Adrenal gland (tissue), 12 donors: ENCODE results near the gene MBIP. TPM values are rescaled to one million over a fixed set of nuclear protein-coding genes. Genes with fewer than 3 reads are reported as not detected.

ENCODE experiments used
- DNase-seq, 7 donors: peaks; one replicate each; pipeline ENCODE4 v3.0.0-alpha.2; 2019 to 2020
- H3K27ac ChIP-seq, 5 donors: fragments of 200-600 bp; sonication (generic) in 4 of 5; 1 replicate in 3 of 5; 2 replicates in 2 of 5; pipeline versions ENCODE4 v1.5.1 to v1.8.0; 2016 to 2020; ENCODE audit warnings: mild to moderate bottlenecking in 1 of 5
- H3K27me3 ChIP-seq: fragments of 200-600 bp; 2 replicates; pipeline ENCODE4 v1.8.0; 2021
- H3K36me3 ChIP-seq, 2 donors: fragments of 200-600 bp; replicated peaks in 1 of 2; 1 replicate in 1 of 2; 2 replicates in 1 of 2; pipeline versions ENCODE4 v1.5.1 to v1.8.0; 2018 to 2022
- H3K4me1 ChIP-seq, 2 donors: fragments of 200-600 bp; replicated peaks in 1 of 2; 1 replicate in 1 of 2; 2 replicates in 1 of 2; pipeline versions ENCODE4 v1.5.1 to v1.8.0; 2018 to 2021
- H3K4me3 ChIP-seq, 4 donors: fragments of 200-600 bp; sonication (generic) in 3 of 4; one replicate each; pipeline ENCODE4 v1.5.1; 2016 to 2018
- H3K9me3 ChIP-seq, 3 donors: fragments of 200-600 bp; sonication (generic) in 1 of 3; replicated peaks in 1 of 3; 1 replicate in 2 of 3; 2 replicates in 1 of 3; pipeline versions ENCODE4 v1.5.1 to v1.8.0; 2016 to 2021
- POLR2A ChIP-seq, 2 donors: fragments of 450-650 bp; IDR thresholded peaks; one replicate each; pipeline ENCODE4 v1.6.1; 2017; ENCODE audit warnings: antibody characterized with exemption in 2 of 2, mild to moderate bottlenecking in 2 of 2, moderate library complexity in 1 of 2
- WGBS, 4 donors: extraction: QIAGEN DNeasy Blood & Tissue Kit in 2 of 4; methylation state at CpG; one replicate each; pipeline versions ENCODE4 v1.1.5 to v1.1.7; 2013 to 2017; 5-methylcytosine and 5-hydroxymethylcytosine counted together
- intact Hi-C, 2 donors: fragments of 100-400 bp; cut with DNase I; formaldehyde crosslinking; loops; one replicate each; pipeline versions ENCODE4 v1.14.1 to v1.15.0; 2022 to 2023
- polyA plus RNA-seq, 3 donors: library from polyadenylated mRNA; stranded (reverse); fragments of 200-250 nt in 2 of 3; fragments of 350-450 nt in 1 of 3; fragmentation: Illumina TruSeq in 1 of 3; extraction: RNeasy Lipid Tissue Mini Kit (QIAGEN cat#74804) in 1 of 3; gene quantifications; one replicate each; pipeline ENCODE4 v1.2.3, GENCODE V29; 2013 to 2014
- total RNA-seq, 9 donors: library from RNA; depleted of rRNA in 4 of 9; stranded (reverse); fragments of >200 nt in 4 of 9; fragments of 120-200 nt in 1 of 9; fragmentation: NEBNext Ultra II Directional in 1 of 9; extraction: Animal tissue kit (Norgen Biotek cat#: 25700) in 1 of 9; gene quantifications; one replicate each; pipeline versions ENCODE4 v1.1.0 to v1.2.4, GENCODE V29; 2013 to 2023
- TF ChIP-seq, protein P1 (sequence below), 6 experiments: fragments of 450-650 bp in 4 of 6; fragments of 200-600 bp in 2 of 6; sonication (generic) in 1 of 6; IDR thresholded peaks; 1 replicate in 5 of 6; 2 replicates in 1 of 6; pipeline versions ENCODE4 v1.5.1 to v1.8.0; 2016 to 2021; ENCODE audit warnings: antibody characterized with exemption in 6 of 6, mild to moderate bottlenecking in 2 of 6, moderate library complexity in 1 of 6
- donor health status: healthy with polysubstance abuse.
- donor health status: Bipolar disorder and iron deficiency.
- donor health status: DM: yes; HTN: yes; CAD: no.
- donor health status: DM: no; HTN: no; CAD: no.
- donor health status: DM: no; HTN: no; CAD: no.
- donor health status: DM: yes; HTN: yes; CAD: no.

MBIP gene
- total and polyA plus RNA-seq, 12 donors, result 10.5 to 68.3 (median 23.5) TPM

GRCh38 chr14:36256126-36256801 lies 64.2 kb downstream of the MBIP start:
- TF ChIP-seq, protein P1, sequence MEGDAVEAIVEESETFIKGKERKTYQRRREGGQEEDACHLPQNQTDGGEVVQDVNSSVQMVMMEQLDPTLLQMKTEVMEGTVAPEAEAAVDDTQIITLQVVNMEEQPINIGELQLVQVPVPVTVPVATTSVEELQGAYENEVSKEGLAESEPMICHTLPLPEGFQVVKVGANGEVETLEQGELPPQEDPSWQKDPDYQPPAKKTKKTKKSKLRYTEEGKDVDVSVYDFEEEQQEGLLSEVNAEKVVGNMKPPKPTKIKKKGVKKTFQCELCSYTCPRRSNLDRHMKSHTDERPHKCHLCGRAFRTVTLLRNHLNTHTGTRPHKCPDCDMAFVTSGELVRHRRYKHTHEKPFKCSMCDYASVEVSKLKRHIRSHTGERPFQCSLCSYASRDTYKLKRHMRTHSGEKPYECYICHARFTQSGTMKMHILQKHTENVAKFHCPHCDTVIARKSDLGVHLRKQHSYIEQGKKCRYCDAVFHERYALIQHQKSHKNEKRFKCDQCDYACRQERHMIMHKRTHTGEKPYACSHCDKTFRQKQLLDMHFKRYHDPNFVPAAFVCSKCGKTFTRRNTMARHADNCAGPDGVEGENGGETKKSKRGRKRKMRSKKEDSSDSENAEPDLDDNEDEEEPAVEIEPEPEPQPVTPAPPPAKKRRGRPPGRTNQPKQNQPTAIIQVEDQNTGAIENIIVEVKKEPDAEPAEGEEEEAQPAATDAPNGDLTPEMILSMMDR (IDR thresholded peaks at IDR 0.05), result no peak
- TF ChIP-seq POLR2A (IDR thresholded peaks at IDR 0.05), result no peak
- Histone ChIP-seq H3K4me1 (no peaks in the 10 kb centered on the region), H3K9me3 (no peaks in the 10 kb centered on the region), H3K27ac (no peak overlapping the region), H3K4me3 (no peak overlapping the region), H3K36me3 (no peaks in the 10 kb centered on the region), H3K27me3 (no peaks in the 10 kb centered on the region)
- 30 to 39% (median 36%) methylated on average over 7 of the region's 7 CpGs for WGBS, 4 donors
- intact Hi-C loops, result no loop called here
- peak in 2 of 7 donors; percentile 18 to 27 for DNase-seq

DNA sequence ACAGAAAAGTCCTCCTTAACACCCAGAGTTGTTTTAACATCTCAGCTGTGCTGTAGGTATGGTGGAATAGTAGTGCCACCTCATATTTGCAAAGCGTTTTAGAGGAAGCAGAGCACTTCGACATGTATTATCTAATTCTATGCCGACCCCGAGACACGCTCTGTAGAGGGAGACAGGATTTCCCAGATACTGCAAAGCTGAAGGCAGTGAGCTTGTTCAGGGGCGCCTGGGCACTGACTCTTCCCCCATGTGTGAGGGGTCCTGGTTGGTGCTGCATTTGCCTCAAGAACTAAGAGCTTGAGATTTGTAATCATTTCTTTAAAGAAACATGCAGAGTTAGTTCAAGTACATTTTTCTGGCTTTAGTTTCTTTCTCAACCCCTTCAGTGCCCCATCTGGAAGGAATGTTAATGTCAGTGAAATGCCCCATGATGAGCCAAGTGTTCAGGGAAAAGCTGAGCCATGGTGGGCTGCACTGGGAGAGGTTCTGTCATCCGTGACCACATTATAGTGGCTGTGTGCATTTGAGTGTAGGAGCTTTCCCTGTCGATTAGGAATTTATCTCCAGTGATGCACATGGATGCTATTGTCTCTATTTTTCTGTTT lies 66.3 kb downstream of the MBIP start:
- DNase-seq, result no peak
- Histone ChIP-seq H3K9me3 (no peaks in the 10 kb centered on the region), H3K36me3 (no peaks in the 10 kb centered on the region), H3K4me3 (no peak overlapping the region), H3K4me1 (no peaks in the 10 kb centered on the region), H3K27ac (no peak overlapping the region), H3K27me3 (no peaks in the 10 kb centered on the region)
- intact Hi-C loops, result no loop called here
- TF ChIP-seq POLR2A (IDR thresholded peaks at IDR 0.05), result no peak
- TF ChIP-seq, protein P1 (IDR thresholded peaks at IDR 0.05), result no peak
- WGBS, 4 donors, result 75 to 84% (median 78%) methylated on average over 8 of the region's 8 CpGs

Other genes starting within 250 kb of the MBIP start
- not detected for gene PTCSC3, start 143.9 kb downstream of the MBIP start, total RNA-seq
- not detected for gene PTCSC3, start 143.9 kb downstream of the MBIP start, polyA plus RNA-seq
- gene NKX2-1, start 199.6 kb upstream of the MBIP start, total RNA-seq, result under 1 TPM in 3 of 9 donors, not detected in 6; 0.11 to 0.87 (median 0.15) TPM
- gene NKX2-1, start 199.6 kb upstream of the MBIP start, polyA plus RNA-seq, result not detected